K562 (cell line): ENCODE measurements around the gene FAM234B. TPM values are rescaled to one million over a fixed set of nuclear protein-coding genes. Genes with fewer than 3 reads are reported as not detected.
"Not testable (repeated sequence)": the region's sequence is repeated elsewhere in the genome, so short reads cannot be mapped to it uniquely, and the experiment has no call there.

ENCODE experiments used
- ATAC-seq: fragments of 200-7000 bp; cut with Tn5 transposase; 3 replicates; pipeline ENCODE4 v1.9.1; 2020; ENCODE audit warnings: moderate library complexity
- BruUV-seq: library from RNA; stranded (reverse); fragments of 400-500 nt; replicated peaks from 2 replicates; lab custom pipeline; 2021; lab: Mats Ljungman, UMichigan
- CTCF ChIA-PET: fragments of 300-600 bp; formaldehyde crosslinking; extraction: SDS; loops from one replicate; lab custom pipeline; 2021; ENCODE audit warnings: low intra/inter-chr PET ratio; lab: Yijun Ruan, JAX
- POLR2A ChIA-PET: fragments of 300-600, 350-650 bp; sonication (Branson Sonifier 250); formaldehyde crosslinking; extraction: SDS; loops from one replicate; lab custom pipeline; 2021; ENCODE audit warnings: antibody characterized with exemption, inconsistent platforms; lab: Yijun Ruan, JAX
- DNase-seq, 4 experiments: peaks; one replicate each; pipeline versions ENCODE4 v3.0.0 to v3.0.0-alpha.2; 2011 to 2018; ENCODE audit warnings: low spot score in 3 of 4, mixed read lengths in 3 of 4; ENCODE audit errors: extremely low read depth in 1 of 4
- FAIRE-seq: peaks from 2 replicates; lab custom pipeline; 2011; peaks lifted over from hg19 to GRCh38; lab: Jason Lieb, UNC
- H2AFZ ChIP-seq: 2 replicates; pipeline ENCODE4 v1.6.0; 2011; ENCODE audit warnings: low read depth, low read length, control low read depth, inconsistent platforms
- H3K27ac ChIP-seq: fragments of 200-600 bp; 3 replicates; pipeline ENCODE4 v1.8.0; 2011; ENCODE audit warnings: low read depth, mild to moderate bottlenecking, control low read depth, inconsistent platforms, low read length, moderate library complexity, mixed read lengths; ENCODE audit errors: extremely low read depth
- H3K27me3 ChIP-seq, 2 experiments: fragments of 300-600 bp in 1 of 2; 2 replicates in 1 of 2; 3 replicates in 1 of 2; pipeline versions ENCODE4 v1.6.0 to v1.8.0; 2011; ENCODE audit warnings: inconsistent platforms in 2 of 2, low read length in 2 of 2, mild to moderate bottlenecking in 1 of 2, mixed read lengths in 1 of 2, moderate library complexity in 1 of 2; ENCODE audit not compliant: control insufficient read depth in 2 of 2, insufficient read depth in 2 of 2
- H3K36me3 ChIP-seq: fragments of 300-600 bp; 3 replicates; pipeline ENCODE4 v1.8.0; 2011; ENCODE audit warnings: mild to moderate bottlenecking, low read length, inconsistent platforms; ENCODE audit not compliant: control insufficient read depth, insufficient read depth
- H3K4me1 ChIP-seq, 2 experiments: fragments of 200-600 bp in 1 of 2; replicated peaks in 1 of 2; 2 replicates in 1 of 2; 3 replicates in 1 of 2; pipeline versions ENCODE4 v1.5.1 to v1.8.0; 2011; ENCODE audit warnings: inconsistent platforms in 2 of 2, low read length in 2 of 2, mild to moderate bottlenecking in 1 of 2, mixed read lengths in 1 of 2, moderate library complexity in 1 of 2; ENCODE audit not compliant: control insufficient read depth in 2 of 2, insufficient read depth in 2 of 2
- H3K4me2 ChIP-seq: 2 replicates; pipeline ENCODE4 v1.6.1; 2011; ENCODE audit warnings: low read length, control low read depth, inconsistent platforms, mixed read lengths; ENCODE audit not compliant: insufficient read depth
- H3K4me3 ChIP-seq: fragments of 200-600 bp; sonication (generic), shearing (Covaris generic); 2 replicates; pipeline ENCODE4 v1.5.1; 2016; ENCODE audit warnings: control low read depth, inconsistent platforms
- H3K79me2 ChIP-seq: fragments of 200-600 bp; 3 replicates; pipeline ENCODE4 v1.8.0; 2011; ENCODE audit warnings: low read length, inconsistent platforms; ENCODE audit not compliant: control insufficient read depth, insufficient read depth
- H3K9ac ChIP-seq, 2 experiments: 2 replicates each; pipeline versions ENCODE4 v1.6.0 to v1.6.1; 2011; ENCODE audit warnings: low read depth in 2 of 2, low read length in 2 of 2, control low read depth in 1 of 2, inconsistent platforms in 1 of 2, mild to moderate bottlenecking in 1 of 2, mixed read lengths in 1 of 2; ENCODE audit not compliant: insufficient read depth in 1 of 2
- H3K9me1 ChIP-seq: one replicate; pipeline ENCODE4 v1.6.0; 2011; ENCODE audit warnings: inconsistent platforms, mild to moderate bottlenecking, low read length, moderate library complexity; ENCODE audit not compliant: control insufficient read depth, insufficient read depth
- H3K9me3 ChIP-seq: replicated peaks from 2 replicates; pipeline ENCODE4 v1.5.1; 2011; ENCODE audit warnings: low read depth, low read length, inconsistent platforms; ENCODE audit not compliant: control insufficient read depth, insufficient read depth
- H4K20me1 ChIP-seq: replicated peaks from 2 replicates; pipeline ENCODE4 v1.6.1; 2011; ENCODE audit warnings: low read length, inconsistent platforms, mixed read lengths; ENCODE audit not compliant: control insufficient read depth, insufficient read depth
- CBX5 ChIP-seq: IDR thresholded peaks from 2 replicates; pipeline ENCODE4 v1.6.1; 2014; ENCODE audit warnings: low read depth, borderline replicate concordance
- EZH2 ChIP-seq: IDR thresholded peaks from 2 replicates; pipeline ENCODE4 v1.6.1; 2012; ENCODE audit warnings: low read depth, mild to moderate bottlenecking, inconsistent platforms, low read length, borderline replicate concordance
- MYC ChIP-seq, 2 experiments: fragments of 250-450 bp in 1 of 2; sonication (Bioruptor Pico) in 1 of 2; IDR thresholded peaks; 2 replicates each; pipeline versions ENCODE4 v1.5.1 to v1.6.1; 2012 to 2021; ENCODE audit warnings: low read depth in 2 of 2, borderline replicate concordance in 1 of 2, improper control_type of control experiment in 1 of 2, low read length in 1 of 2, mild to moderate bottlenecking in 1 of 2, moderate library complexity in 1 of 2
- MYNN ChIP-seq, 2 experiments: sonication (generic); formaldehyde crosslinking in 1 of 2; IDR thresholded peaks; 2 replicates each; pipeline versions ENCODE4 v1.5.0 to v1.6.1; 2016 to 2020; ENCODE audit warnings: antibody characterized with exemption in 1 of 2, missing genetic modification reagents in 1 of 2
- RNF219 ChIP-seq: fragments of 250-450 bp; sonication (Bioruptor Pico); IDR thresholded peaks from 2 replicates; pipeline ENCODE4 v1.5.0; 2022; ENCODE audit warnings: mild to moderate bottlenecking
- TRIM24 ChIP-seq, 2 experiments: fragments of 450-650 bp; IDR thresholded peaks; 2 replicates each; pipeline ENCODE4 v1.6.1; 2016
- TRIM28 ChIP-seq: fragments of 450-650 bp; IDR thresholded peaks from 2 replicates; pipeline ENCODE4 v1.6.1; 2017
- WGBS: fragments of 100-300 bp; shearing (Covaris generic); methylation state at CpG from one replicate; pipeline ENCODE4 v1.1.6; 2016; ENCODE audit warnings: low coverage, mixed read lengths; ENCODE audit not compliant: insufficient coverage; ENCODE audit errors: missing lambda C conversion rate; 5-methylcytosine and 5-hydroxymethylcytosine counted together
- in situ Hi-C: fragments of 300-500 bp; cut with MboI; formaldehyde crosslinking; loops from 4 replicates; pipeline ENCODE4 v1.15.0; 2018; ENCODE audit warnings: inconsistent platforms, mixed read lengths
- intact Hi-C: fragments of 100-400 bp; cut with micrococcal nuclease; formaldehyde crosslinking; loops from 2 replicates; pipeline ENCODE4 v1.14.2; 2022
- polyA plus RNA-seq, 8 experiments: library from polyadenylated mRNA; depleted of rRNA in 4 of 8; stranded (reverse) in 5 of 8; unstranded in 3 of 8; fragments of >200 nt; fragmentation: Nextera tagmentation in 2 of 8; fragmentation: Illumina TruSeq in 1 of 8; extraction: Ambion mirVana in 2 of 8; extraction: Trizol in 1 of 8; gene quantifications; 2 replicates each; pipeline versions ENCODE4 v1.2.1 to v1.2.3, GENCODE V29; 2011 to 2014; ENCODE audit warnings: inconsistent platforms in 1 of 8, missing spikeins in 1 of 8
- total RNA-seq, 7 experiments: library from RNA; depleted of rRNA in 6 of 7; stranded (reverse); fragments of >200 nt in 6 of 7; fragmentation: Illumina TruSeq in 2 of 7; extraction: Trizol in 2 of 7; gene quantifications; 2 replicates each; pipeline versions ENCODE4 v1.2.1 to v1.2.3, GENCODE V29; 2011 to 2021; ENCODE audit warnings: low replicate concordance in 1 of 7
- TF ChIP-seq, protein P1 (sequence below): fragments of 450-650 bp; IDR thresholded peaks from 2 replicates; pipeline ENCODE4 v1.6.1; 2018; ENCODE audit warnings: mild to moderate bottlenecking, low read depth; ENCODE audit not compliant: partially characterized antibody
- TF ChIP-seq, protein P2 (sequence below): fragments of 250-450 bp; sonication (Bioruptor Pico); IDR thresholded peaks from 2 replicates; pipeline ENCODE4 v1.5.0; 2021

FAM234B gene
- total and polyA plus RNA-seq, 9 of the 15 experiments (the other 6 are each of a cell fraction or from before 2014, with no cell fraction given), result 1.00 to 4.3 (median 2.0) TPM

GRCh38 chr12:13053617-13054016 is 9.4 kb downstream of the FAM234B start:
- in situ Hi-C loops, H3K4me3 ChIP-seq, intact Hi-C loops, BruUV-seq, H3K79me2 ChIP-seq, H3K4me1 ChIP-seq, FAIRE-seq, H2AFZ ChIP-seq, DNase-seq, H3K4me2 ChIP-seq, H4K20me1 ChIP-seq, H3K27me3 ChIP-seq, H3K9me3 ChIP-seq, ATAC-seq, H3K9ac ChIP-seq, H3K36me3 ChIP-seq, H3K9me1 ChIP-seq, CTCF ChIA-PET, H3K27ac ChIP-seq, POLR2A ChIA-PET: not testable (repeated sequence)
- peak; percentile 76; the same call in 1 of the 2 replicates for TF ChIP-seq CBX5
- TF ChIP-seq TRIM28, result peak; percentile 77
- TF ChIP-seq, protein P1, sequence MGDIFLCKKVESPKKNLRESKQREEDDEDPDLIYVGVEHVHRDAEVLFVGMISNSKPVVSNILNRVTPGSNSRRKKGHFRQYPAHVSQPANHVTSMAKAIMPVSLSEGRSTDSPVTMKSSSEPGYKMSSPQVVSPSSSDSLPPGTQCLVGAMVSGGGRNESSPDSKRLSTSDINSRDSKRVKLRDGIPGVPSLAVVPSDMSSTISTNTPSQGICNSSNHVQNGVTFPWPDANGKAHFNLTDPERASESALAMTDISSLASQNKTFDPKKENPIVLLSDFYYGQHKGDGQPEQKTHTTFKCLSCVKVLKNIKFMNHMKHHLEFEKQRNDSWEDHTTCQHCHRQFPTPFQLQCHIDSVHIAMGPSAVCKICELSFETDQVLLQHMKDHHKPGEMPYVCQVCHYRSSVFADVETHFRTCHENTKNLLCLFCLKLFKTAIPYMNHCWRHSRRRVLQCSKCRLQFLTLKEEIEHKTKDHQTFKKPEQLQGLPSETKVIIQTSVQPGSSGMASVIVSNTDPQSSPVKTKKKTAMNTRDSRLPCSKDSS, result peak; percentile 55
- peak in 1 of 2 experiments; percentile 19; a peak in 1 of 4 replicates for TF ChIP-seq TRIM24 (IDR thresholded peaks at IDR 0.05)
- WGBS, result 44% methylated on average over 3 of the region's 6 CpGs

DNA sequence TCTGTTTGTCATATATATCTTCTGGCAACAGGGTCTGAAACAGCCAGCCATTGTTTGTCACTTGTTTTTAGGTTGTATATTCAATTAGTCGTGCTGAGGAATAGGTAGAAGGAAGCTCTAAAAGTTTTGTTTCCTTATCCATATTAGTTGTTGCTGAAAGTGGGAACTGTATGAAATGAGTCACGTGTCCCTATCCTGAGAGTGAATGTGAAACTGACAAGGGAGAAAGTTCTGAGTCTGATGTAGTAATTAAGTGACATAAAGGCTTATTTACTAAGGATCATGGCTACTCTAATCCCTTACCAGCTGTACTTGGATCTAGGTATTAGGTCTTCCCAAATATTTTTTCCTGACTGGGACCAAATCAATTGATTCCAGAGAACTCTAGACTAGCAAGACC is 16.4 kb downstream of the FAM234B start:
- Histone ChIP-seq H3K4me3 (no peak overlapping the region), H3K27ac (no peak overlapping the region), H3K79me2 (no peaks in the 10 kb centered on the region), H3K4me2 (no peak overlapping the region), H3K4me1 (peaks cover 0 to 4% of the 10 kb centered on the region in 2 experiments; a peak in 2 of 5 replicates), H3K9me3 (peaks cover 3% of the 10 kb centered on the region), H3K9me1 (no peaks in the 10 kb centered on the region), H3K36me3 (no peaks in the 10 kb centered on the region; the same call in 2 of the 3 replicates), H4K20me1 (no peaks in the 10 kb centered on the region), H3K9ac (no peak overlapping the region), H3K27me3 (no peaks in the 10 kb centered on the region), H2AFZ (no peak overlapping the region)
- ChIA-PET POLR2A (no interaction called here), CTCF (no interaction called here)
- in situ Hi-C loops (no loop called here), intact Hi-C loops (no loop called here)
- ATAC-seq (no peak), DNase-seq (no peak), FAIRE-seq (no peak)
- BruUV-seq, result no TSS peak
- 21% methylated on average over 2 of the region's 2 CpGs for WGBS
- no peak for TF ChIP-seq RNF219 (CRISPR knock-in tag)
- TF ChIP-seq, protein P2, sequence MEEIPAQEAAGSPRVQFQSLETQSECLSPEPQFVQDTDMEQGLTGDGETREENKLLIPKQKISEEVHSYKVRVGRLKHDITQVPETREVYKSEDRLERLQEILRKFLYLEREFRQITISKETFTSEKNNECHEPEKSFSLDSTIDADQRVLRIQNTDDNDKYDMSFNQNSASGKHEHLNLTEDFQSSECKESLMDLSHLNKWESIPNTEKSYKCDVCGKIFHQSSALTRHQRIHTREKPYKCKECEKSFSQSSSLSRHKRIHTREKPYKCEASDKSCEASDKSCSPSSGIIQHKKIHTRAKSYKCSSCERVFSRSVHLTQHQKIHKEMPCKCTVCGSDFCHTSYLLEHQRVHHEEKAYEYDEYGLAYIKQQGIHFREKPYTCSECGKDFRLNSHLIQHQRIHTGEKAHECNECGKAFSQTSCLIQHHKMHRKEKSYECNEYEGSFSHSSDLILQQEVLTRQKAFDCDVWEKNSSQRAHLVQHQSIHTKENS (CRISPR knock-in tag), result no peak
- no peak for TF ChIP-seq MYC (IDR thresholded peaks at IDR 0.05; ENCODE audit: low read depth, low read length)
- no peak for TF ChIP-seq MYC (CRISPR knock-in tag; IDR thresholded peaks at IDR 0.05; ENCODE audit: borderline replicate concordance, low read depth)
- TF ChIP-seq EZH2, result no peak
- no peak for TF ChIP-seq MYNN (IDR thresholded peaks at IDR 0.05)
- no peak for TF ChIP-seq MYNN (CRISPR knock-in tag; IDR thresholded peaks at IDR 0.05)
